ENCODE measurements around the gene MAGEB3.

The MAGEB3 gene

GRCh38 chrX:30228526-30228925, 1.9 kb upstream of the MAGEB3 start:
- Histone ChIP-seq H3K9me3 (ENCODE audit: control insufficient read depth, low read depth, low read length) (peaks cover 7% of the 10 kb centered on the region), H3K9ac (ENCODE audit: low read length) (no peak overlapping the region), H3K27ac (ENCODE audit: low read length) (no peak overlapping the region), H3K36me3 (ENCODE audit: control insufficient read depth, low read depth, low read length) (no peaks in the 10 kb centered on the region), H3K4me3 (ENCODE audit: low read length) (no peak overlapping the region), H3K4me1 (ENCODE audit: control insufficient read depth, low read depth, low read length) (peaks cover 5% of the 10 kb centered on the region), H3K27me3 (ENCODE audit: control insufficient read depth, insufficient read depth, low read length) (no peaks in the 10 kb centered on the region)

DNA sequence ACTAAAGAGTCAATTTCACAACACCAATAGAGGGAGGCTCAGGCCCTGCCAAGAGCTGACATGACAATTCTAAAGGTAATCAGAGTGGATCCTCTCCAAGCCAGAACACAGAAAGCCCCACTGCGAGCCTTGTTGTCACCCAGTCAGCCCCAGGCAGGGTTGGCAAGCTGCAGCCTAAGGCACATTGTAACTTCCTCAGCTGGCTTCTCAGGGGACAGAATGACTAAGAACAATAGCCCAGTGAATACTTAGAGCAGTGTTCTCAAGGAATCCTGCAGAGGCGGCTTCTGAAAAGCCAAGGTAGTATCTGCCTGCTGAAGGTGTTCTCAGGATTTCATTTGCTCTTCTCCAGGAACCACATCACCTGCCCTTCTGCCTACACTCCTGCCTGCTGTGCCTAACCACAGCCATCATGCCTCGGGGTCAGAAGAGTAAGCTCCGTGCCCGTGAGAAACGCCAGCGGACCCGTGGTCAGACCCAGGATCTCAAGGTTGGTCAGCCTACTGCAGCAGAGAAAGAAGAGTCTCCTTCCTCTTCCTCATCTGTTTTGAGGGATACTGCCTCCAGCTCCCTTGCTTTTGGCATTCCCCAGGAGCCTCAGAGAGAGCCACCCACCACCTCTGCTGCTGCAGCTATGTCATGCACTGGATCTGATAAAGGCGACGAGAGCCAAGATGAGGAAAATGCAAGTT, 11.4 kb downstream of the MAGEB3 start, which contains the start of gene MAGEB4:
MAGEB4 (plus strand) TSS at position 277 of the 692 bp plus-strand sequence; CDS start at position 413, 136 bp downstream.
- H3K27me3 ChIP-seq (ENCODE audit: control insufficient read depth, insufficient read depth, low read length), result no peaks in the 10 kb centered on the region
- no peak within 1 kb of the TSS for H3K9ac ChIP-seq (ENCODE audit: low read length)
- H3K4me1 ChIP-seq (ENCODE audit: control insufficient read depth, low read depth, low read length), result no peaks in the 10 kb centered on the region
- no peak within 1 kb of the TSS for H3K4me3 ChIP-seq (ENCODE audit: low read length)
- no peak within 1 kb of the TSS for H3K27ac ChIP-seq (ENCODE audit: low read length)
- H3K9me3 ChIP-seq (ENCODE audit: control insufficient read depth, low read depth, low read length), result peaks cover 13% of the 10 kb centered on the region
- H3K36me3 ChIP-seq (ENCODE audit: control insufficient read depth, low read depth, low read length), result no peaks in the 10 kb centered on the region

- Histone ChIP-seq H3K4me3 (ENCODE audit: low read length) (no peak within 1 kb of the TSS), H3K27ac (ENCODE audit: low read length) (no peak within 1 kb of the TSS), H3K27me3 (ENCODE audit: control insufficient read depth, insufficient read depth, low read length) (no peaks in the 10 kb centered on the region), H3K9ac (ENCODE audit: low read length) (no peak within 1 kb of the TSS), H3K36me3 (ENCODE audit: control insufficient read depth, low read depth, low read length) (no peaks in the 10 kb centered on the region), H3K4me1 (ENCODE audit: control insufficient read depth, low read depth, low read length) (no peaks in the 10 kb centered on the region), H3K9me3 (ENCODE audit: control insufficient read depth, low read depth, low read length) (peaks cover 12% of the 10 kb centered on the region)
These were observed 16.5 kb downstream of the MAGEB3 start, which contains the start of gene MAGEB1 for GRCh38 chrX:30246769-30247489. Gene MAGEB1 (plus strand): TSS chrX:30247146. CDS start chrX:30250494, 3,348 bp downstream.

GRCh38 chrX:30248854-30249253, 18.4 kb downstream of the MAGEB3 start:
- Histone ChIP-seq H3K4me1 (ENCODE audit: control insufficient read depth, low read depth, low read length) (no peaks in the 10 kb centered on the region), H3K27me3 (ENCODE audit: control insufficient read depth, insufficient read depth, low read length) (no peaks in the 10 kb centered on the region), H3K27ac (ENCODE audit: low read length) (no peak overlapping the region), H3K9me3 (ENCODE audit: control insufficient read depth, low read depth, low read length) (peaks cover 11% of the 10 kb centered on the region), H3K4me3 (ENCODE audit: low read length) (no peak overlapping the region), H3K9ac (ENCODE audit: low read length) (no peak overlapping the region), H3K36me3 (ENCODE audit: control insufficient read depth, low read depth, low read length) (no peaks in the 10 kb centered on the region)

GRCh38 chrX:30253257-30253656, 22.8 kb downstream of the MAGEB3 start:
- Histone ChIP-seq H3K9me3 (ENCODE audit: control insufficient read depth, low read depth, low read length) (peaks cover 27% of the 10 kb centered on the region), H3K27me3 (ENCODE audit: control insufficient read depth, insufficient read depth, low read length) (no peaks in the 10 kb centered on the region), H3K4me1 (ENCODE audit: control insufficient read depth, low read depth, low read length) (no peaks in the 10 kb centered on the region), H3K27ac (ENCODE audit: low read length) (no peak overlapping the region), H3K4me3 (ENCODE audit: low read length) (no peak overlapping the region), H3K9ac (ENCODE audit: low read length) (no peak overlapping the region), H3K36me3 (ENCODE audit: control insufficient read depth, low read depth, low read length) (no peaks in the 10 kb centered on the region)

- peaks cover 26% of the 10 kb centered on the region for H3K9me3 ChIP-seq (ENCODE audit: control insufficient read depth, low read depth, low read length)
- H3K4me3 ChIP-seq (ENCODE audit: low read length), result no peak overlapping the region
- H3K9ac ChIP-seq (ENCODE audit: low read length), result no peak overlapping the region
- no peaks in the 10 kb centered on the region for H3K4me1 ChIP-seq (ENCODE audit: control insufficient read depth, low read depth, low read length)
- no peak overlapping the region for H3K27ac ChIP-seq (ENCODE audit: low read length)
- H3K27me3 ChIP-seq (ENCODE audit: control insufficient read depth, insufficient read depth, low read length), result no peaks in the 10 kb centered on the region
- H3K36me3 ChIP-seq (ENCODE audit: control insufficient read depth, low read depth, low read length), result no peaks in the 10 kb centered on the region
These were observed 29.5 kb downstream of the MAGEB3 start for GRCh38 chrX:30259927-30260326.

- H3K4me1 ChIP-seq (ENCODE audit: control insufficient read depth, low read depth, low read length), result no peaks in the 10 kb centered on the region
- peaks cover 23% of the 10 kb centered on the region for H3K9me3 ChIP-seq (ENCODE audit: control insufficient read depth, low read depth, low read length)
These were observed 30.6 kb downstream of the MAGEB3 start for GRCh38 chrX:30261012-30261411.

GRCh38 chrX:30262763-30263162, 32.3 kb downstream of the MAGEB3 start:
- Histone ChIP-seq H3K36me3 (ENCODE audit: control insufficient read depth, low read depth, low read length) (no peaks in the 10 kb centered on the region), H3K9me3 (ENCODE audit: control insufficient read depth, low read depth, low read length) (peaks cover 12% of the 10 kb centered on the region), H3K9ac (ENCODE audit: low read length) (no peak overlapping the region), H3K27me3 (ENCODE audit: control insufficient read depth, insufficient read depth, low read length) (no peaks in the 10 kb centered on the region), H3K27ac (ENCODE audit: low read length) (no peak overlapping the region), H3K4me3 (ENCODE audit: low read length) (no peak overlapping the region), H3K4me1 (ENCODE audit: control insufficient read depth, low read depth, low read length) (no peaks in the 10 kb centered on the region)

More at GRCh38 chrX:30261012-30261411, 30.6 kb downstream of the MAGEB3 start:
- no peaks in the 10 kb centered on the region for H3K27me3 ChIP-seq (ENCODE audit: control insufficient read depth, insufficient read depth, low read length)
- H3K27ac ChIP-seq (ENCODE audit: low read length), result no peak overlapping the region
- no peak overlapping the region for H3K9ac ChIP-seq (ENCODE audit: low read length)
- H3K4me3 ChIP-seq (ENCODE audit: low read length), result no peak overlapping the region
- H3K36me3 ChIP-seq (ENCODE audit: control insufficient read depth, low read depth, low read length), result no peaks in the 10 kb centered on the region

DNA sequence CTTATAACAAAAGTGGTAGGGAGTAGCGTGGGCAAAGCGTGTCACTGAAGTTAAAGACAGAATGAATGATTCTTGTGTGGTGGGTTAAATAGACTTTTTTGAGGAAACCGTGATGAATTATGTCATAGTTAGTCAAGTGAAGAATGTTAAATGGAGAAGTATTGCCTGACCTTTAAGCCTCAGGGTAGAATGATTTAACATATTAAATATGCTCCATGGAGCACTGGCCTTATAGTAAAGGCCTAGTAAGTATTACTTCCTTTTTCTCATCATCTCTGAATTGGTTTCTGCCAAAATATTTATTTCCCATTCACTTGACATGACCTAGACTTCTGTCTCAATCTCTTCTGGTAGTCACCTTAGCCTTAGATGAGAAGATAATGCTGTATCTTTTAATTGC, 40.2 kb downstream of the MAGEB3 start:
- Histone ChIP-seq H3K4me3 (ENCODE audit: low read length) (no peak overlapping the region), H3K4me1 (ENCODE audit: control insufficient read depth, low read depth, low read length) (no peaks in the 10 kb centered on the region), H3K9me3 (ENCODE audit: control insufficient read depth, low read depth, low read length) (peaks cover 37% of the 10 kb centered on the region)

DNA sequence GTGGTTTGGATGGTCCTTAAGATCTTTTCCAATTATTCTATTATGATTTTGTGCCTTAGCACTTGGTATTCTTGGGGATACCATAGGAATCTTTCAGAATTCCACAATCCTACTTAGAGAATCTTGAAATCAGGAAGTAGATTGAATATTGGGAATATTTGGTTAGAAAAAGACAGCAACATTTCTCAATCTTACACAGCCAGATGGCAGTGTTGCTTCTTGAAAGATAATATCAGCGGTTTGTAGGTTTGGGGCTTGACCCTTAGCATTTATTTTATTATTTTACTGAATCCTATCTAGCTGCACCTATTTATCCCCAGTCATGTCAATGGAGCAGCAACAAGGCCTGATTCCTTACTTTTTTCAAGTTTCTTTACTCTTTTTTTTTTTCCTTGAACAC, 45.0 kb downstream of the MAGEB3 start:
- Histone ChIP-seq H3K9ac (ENCODE audit: low read length) (no peak overlapping the region), H3K4me3 (ENCODE audit: low read length) (no peak overlapping the region), H3K9me3 (ENCODE audit: control insufficient read depth, low read depth, low read length) (peaks cover 27% of the 10 kb centered on the region), H3K27me3 (ENCODE audit: control insufficient read depth, insufficient read depth, low read length) (no peaks in the 10 kb centered on the region), H3K36me3 (ENCODE audit: control insufficient read depth, low read depth, low read length) (no peaks in the 10 kb centered on the region), H3K4me1 (ENCODE audit: control insufficient read depth, low read depth, low read length) (no peaks in the 10 kb centered on the region), H3K27ac (ENCODE audit: low read length) (no peak overlapping the region)

More for the DNA sequence above, 40.2 kb downstream of the MAGEB3 start:
- Histone ChIP-seq H3K27ac (ENCODE audit: low read length) (no peak overlapping the region), H3K36me3 (ENCODE audit: control insufficient read depth, low read depth, low read length) (no peaks in the 10 kb centered on the region), H3K9ac (ENCODE audit: low read length) (no peak overlapping the region), H3K27me3 (ENCODE audit: control insufficient read depth, insufficient read depth, low read length) (no peaks in the 10 kb centered on the region)

DNA sequence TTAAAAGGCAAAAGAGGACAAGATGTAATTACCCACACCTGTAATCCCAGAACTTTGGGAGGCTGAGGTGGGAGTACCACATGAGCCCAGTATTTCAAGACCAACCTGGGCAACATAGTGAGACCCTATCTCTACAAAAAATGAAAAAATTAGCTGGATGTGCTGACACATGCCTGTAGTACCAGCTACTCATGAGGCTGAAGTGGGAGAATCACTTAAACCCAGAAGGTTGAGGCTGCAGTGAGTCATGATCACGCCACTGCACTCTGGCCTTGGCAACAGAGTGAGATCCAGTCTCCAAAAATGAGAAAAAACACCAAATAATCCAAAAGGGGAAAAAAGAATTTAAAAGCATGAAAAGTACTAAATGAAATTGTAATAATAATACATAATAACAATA, 47.9 kb downstream of the MAGEB3 start:
- H3K27me3 ChIP-seq (ENCODE audit: control insufficient read depth, insufficient read depth, low read length), result no peaks in the 10 kb centered on the region
- H3K9ac ChIP-seq (ENCODE audit: low read length), result no peak overlapping the region
- H3K27ac ChIP-seq (ENCODE audit: low read length), result no peak overlapping the region
- no peak overlapping the region for H3K4me3 ChIP-seq (ENCODE audit: low read length)
- H3K4me1 ChIP-seq (ENCODE audit: control insufficient read depth, low read depth, low read length), result no peaks in the 10 kb centered on the region
- H3K36me3 ChIP-seq (ENCODE audit: control insufficient read depth, low read depth, low read length), result no peaks in the 10 kb centered on the region
- H3K9me3 ChIP-seq (ENCODE audit: control insufficient read depth, low read depth, low read length), result peaks cover 28% of the 10 kb centered on the region

All from iPS-18a (cell line).